HL-60 (cell line): ENCODE data around the gene SCN3B.

Source experiments
- POLR2AphosphoS5 ChIP-seq: IDR thresholded peaks from 2 replicates; pipeline ENCODE4 v1.6.1; 2012; ENCODE audit warnings: low read depth
- TF ChIP-seq, protein P1 (sequence below): IDR thresholded peaks from one replicate; pipeline ENCODE4 v1.5.1; 2011; ENCODE audit warnings: low read length, control low read depth, inconsistent platforms; ENCODE audit not compliant: insufficient read depth

DNA sequence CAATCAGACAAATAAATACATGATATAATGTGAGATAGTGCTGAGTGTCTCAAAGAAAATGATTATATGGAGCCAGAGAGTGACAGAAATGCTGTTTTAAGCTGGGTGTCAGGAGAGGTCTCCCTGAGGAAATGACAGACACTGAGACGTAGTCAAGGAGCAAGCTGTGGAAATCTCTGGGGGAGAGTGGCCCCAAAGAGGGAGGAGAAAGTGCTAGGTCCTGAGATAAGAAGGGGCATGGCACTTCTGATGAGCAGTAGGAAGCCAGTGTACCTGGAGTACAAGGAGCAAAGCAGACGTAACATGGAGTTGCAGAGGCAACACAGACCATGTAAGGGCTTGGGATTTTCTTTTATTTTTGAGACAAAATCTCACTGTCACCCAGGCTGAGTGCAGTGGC, 48.3 kb upstream of the SCN3B start:
- no peak for TF ChIP-seq POLR2AphosphoS5
- TF ChIP-seq, protein P1, sequence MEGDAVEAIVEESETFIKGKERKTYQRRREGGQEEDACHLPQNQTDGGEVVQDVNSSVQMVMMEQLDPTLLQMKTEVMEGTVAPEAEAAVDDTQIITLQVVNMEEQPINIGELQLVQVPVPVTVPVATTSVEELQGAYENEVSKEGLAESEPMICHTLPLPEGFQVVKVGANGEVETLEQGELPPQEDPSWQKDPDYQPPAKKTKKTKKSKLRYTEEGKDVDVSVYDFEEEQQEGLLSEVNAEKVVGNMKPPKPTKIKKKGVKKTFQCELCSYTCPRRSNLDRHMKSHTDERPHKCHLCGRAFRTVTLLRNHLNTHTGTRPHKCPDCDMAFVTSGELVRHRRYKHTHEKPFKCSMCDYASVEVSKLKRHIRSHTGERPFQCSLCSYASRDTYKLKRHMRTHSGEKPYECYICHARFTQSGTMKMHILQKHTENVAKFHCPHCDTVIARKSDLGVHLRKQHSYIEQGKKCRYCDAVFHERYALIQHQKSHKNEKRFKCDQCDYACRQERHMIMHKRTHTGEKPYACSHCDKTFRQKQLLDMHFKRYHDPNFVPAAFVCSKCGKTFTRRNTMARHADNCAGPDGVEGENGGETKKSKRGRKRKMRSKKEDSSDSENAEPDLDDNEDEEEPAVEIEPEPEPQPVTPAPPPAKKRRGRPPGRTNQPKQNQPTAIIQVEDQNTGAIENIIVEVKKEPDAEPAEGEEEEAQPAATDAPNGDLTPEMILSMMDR = no peak
